Activated CD4-positive, alpha-beta T cell treated with anti-CD3 and anti-CD28 coated beads, Interleukin-2, amount 10 ng/mL, durations not matched to agents 7 days and 5 days (primary cell): Measurements from ENCODE around the gene KDM5C. TPM values are rescaled to one million over a fixed set of nuclear protein-coding genes. Genes with fewer than 3 reads are reported as not detected.

ENCODE experiments used
- CTCF ChIA-PET: fragments of 350-600 bp; sonication (Branson Sonifier 250); formaldehyde crosslinking; loops from one replicate; lab custom pipeline; 2021; ENCODE audit warnings: antibody characterized with exemption; lab: Charles Lee
- POLR2A ChIA-PET: fragments of 350-600 bp; sonication (Branson Sonifier 250); formaldehyde crosslinking; loops from one replicate; lab custom pipeline; 2021; ENCODE audit warnings: antibody characterized with exemption; lab: Charles Lee
- DNase-seq: peaks from one replicate; pipeline ENCODE4 v3.0.0-alpha.2; 2020
- H3K27ac Mint-ChIP-seq: one replicate; pipeline ENCODE4 v1.8.0; 2021; ENCODE audit warnings: mild to moderate bottlenecking, moderate library complexity, mixed read lengths
- H3K27me3 Mint-ChIP-seq: one replicate; pipeline ENCODE4 v1.8.0; 2021; ENCODE audit warnings: mixed read lengths
- H3K36me3 Mint-ChIP-seq: one replicate; pipeline ENCODE4 v1.8.0; 2021; ENCODE audit warnings: low read depth, mixed read lengths
- H3K4me1 Mint-ChIP-seq: one replicate; pipeline ENCODE4 v1.8.0; 2021; ENCODE audit warnings: mixed read lengths
- H3K4me3 Mint-ChIP-seq: one replicate; pipeline ENCODE4 v1.8.0; 2021; ENCODE audit warnings: mild to moderate bottlenecking, moderate library complexity, mixed read lengths
- H3K9me3 Mint-ChIP-seq: one replicate; pipeline ENCODE4 v1.8.0; 2021; ENCODE audit warnings: mixed read lengths
- total RNA-seq, 2 experiments: library from RNA; stranded (reverse); gene quantifications; one replicate each; pipeline ENCODE4 v1.2.3, GENCODE V29; 2021

KDM5C gene
- total RNA-seq: 10 to 100 TPM; 77.2 to 81.2 TPM

DNA sequence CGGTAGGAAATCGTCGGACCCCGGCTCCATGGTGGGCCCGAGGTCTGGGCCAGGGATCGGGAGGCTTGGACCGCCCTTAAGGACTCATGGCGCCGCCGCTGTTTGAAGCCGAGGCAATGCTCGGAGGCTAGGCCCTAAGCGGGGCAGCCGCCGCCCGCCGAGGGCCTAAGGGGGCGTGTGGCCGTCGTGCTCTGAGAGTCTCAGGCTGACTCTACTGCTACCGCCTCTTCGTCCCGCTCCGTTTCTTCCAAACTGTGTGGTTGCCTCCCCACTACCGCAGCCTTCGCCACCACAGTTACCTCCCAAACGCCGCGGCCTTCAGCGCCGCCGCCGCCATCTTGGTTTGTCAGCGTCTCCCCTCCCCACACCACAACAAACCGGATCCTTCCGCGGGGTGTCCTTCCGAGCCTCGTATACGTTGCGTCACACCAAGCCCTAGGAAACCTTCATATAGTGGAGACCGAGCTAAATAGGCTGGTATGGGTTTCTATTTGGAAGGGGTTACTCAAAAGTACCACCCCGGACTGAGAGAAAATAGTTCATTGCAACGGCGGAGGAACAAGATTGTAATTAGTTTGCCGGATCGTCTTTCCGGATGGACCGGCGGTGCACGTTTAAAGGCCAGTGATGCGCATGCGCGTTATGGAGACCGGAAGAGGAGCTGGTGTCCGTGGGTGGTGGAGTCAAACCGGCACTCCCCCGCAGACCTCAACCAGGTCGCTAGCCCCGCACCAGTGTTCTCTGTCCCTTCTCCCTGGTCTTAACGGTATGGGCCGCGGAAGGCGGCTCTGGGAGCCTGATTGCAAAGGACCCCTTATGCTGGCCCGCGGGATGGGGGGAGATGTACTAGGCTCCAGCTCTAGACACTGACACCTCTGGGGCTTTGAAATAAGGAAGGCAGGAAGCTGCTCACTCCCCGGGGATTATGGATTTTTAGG, at the start of gene KDM5C:
KDM5C (minus strand) TSS at position 348 of the 938 bp plus-strand sequence; CDS start at position 30, 318 bp downstream.
- Mint-ChIP-seq H3K4me3 (peak within 1 kb of the TSS; percentile 90), H3K9me3 (no peaks in the 10 kb centered on the region), H3K4me1 (peaks cover 44% of the 10 kb centered on the region), H3K27me3 (no peaks in the 10 kb centered on the region), H3K27ac (peak within 1 kb of the TSS; percentile 98), H3K36me3 (peaks cover 16% of the 10 kb centered on the region)
- POLR2A ChIA-PET: interaction anchor here (0.6 kb wide), 1 partner anchor 322 kb away, joined by 3 read pairs; no protein-coding TSS in a partner anchor
- CTCF ChIA-PET: interaction anchor here (0.7 to 0.9 kb wide), 2 partner anchors 8 to 10 kb away, joined by 3 read pairs; no protein-coding TSS in a partner anchor
- peak; percentile 89 for DNase-seq

DNA sequence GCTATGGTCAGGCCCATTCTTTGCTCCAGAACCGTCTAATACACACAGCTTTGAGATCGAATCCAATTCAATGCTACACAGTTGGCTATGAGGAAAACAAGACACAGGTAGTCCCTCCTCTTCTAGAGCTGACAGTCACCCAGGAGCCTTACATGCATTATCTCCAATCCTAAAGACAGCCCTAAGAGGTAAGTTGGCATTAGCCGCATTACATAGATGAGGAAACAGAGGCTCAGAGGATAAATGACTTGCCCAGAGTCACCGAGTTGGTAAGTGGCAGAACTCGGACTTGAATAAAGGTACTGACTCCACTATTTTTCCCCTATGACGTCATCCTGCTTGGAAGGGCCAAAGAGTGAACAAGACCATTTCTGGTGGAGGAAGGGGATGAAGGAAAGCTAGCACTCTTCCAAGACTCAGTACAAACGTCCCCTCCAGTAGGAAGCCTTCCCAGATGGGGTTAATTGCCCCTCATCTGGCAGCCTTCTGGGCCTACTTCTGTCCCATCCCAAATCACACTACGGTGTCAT, 47.9 kb upstream of the KDM5C start:
- no peaks in the 10 kb centered on the region for H3K36me3 Mint-ChIP-seq
- no peak for DNase-seq
- CTCF ChIA-PET: no interaction called here
- POLR2A ChIA-PET: no interaction called here
- no peaks in the 10 kb centered on the region for H3K4me1 Mint-ChIP-seq
- no peak overlapping the region for H3K4me3 Mint-ChIP-seq
- H3K27me3 Mint-ChIP-seq: no peaks in the 10 kb centered on the region
- no peak overlapping the region for H3K27ac Mint-ChIP-seq
- H3K9me3 Mint-ChIP-seq: no peaks in the 10 kb centered on the region

DNA sequence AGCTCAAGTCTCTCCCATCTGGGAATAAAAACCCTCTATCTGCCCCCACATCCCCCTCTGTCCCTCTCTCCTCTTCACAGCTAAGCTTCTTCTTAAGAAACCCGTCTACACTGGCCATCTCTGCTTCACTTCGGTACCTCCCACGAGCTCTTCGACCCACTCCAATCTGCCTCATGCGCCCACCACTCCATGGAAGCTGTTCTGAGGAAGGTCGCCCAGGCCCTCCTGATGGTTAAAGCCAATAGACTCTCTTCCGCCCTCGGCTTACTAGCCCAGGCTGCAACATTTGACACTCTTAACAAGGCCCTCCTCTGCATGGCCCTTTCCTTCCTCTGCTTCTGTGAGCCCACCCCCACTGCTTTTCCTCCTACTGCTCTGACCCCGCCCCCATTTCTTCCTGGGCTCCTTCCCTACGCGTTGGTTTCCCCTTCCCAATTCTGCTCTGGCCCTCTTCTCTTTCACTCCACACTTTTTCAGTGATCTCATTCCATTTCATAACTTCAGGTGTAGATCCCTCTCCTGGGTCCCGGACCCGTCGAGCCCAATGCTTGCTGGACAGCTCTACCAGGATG, 44.6 kb upstream of the KDM5C start:
- ChIA-PET POLR2A (no interaction called here), CTCF (interaction anchor here (0.6 kb wide), 1 partner anchor 173 kb away, joined by 3 read pairs; no protein-coding TSS in a partner anchor)
- H3K27ac Mint-ChIP-seq: no peak overlapping the region
- H3K36me3 Mint-ChIP-seq: no peaks in the 10 kb centered on the region
- H3K27me3 Mint-ChIP-seq: no peaks in the 10 kb centered on the region
- no peak for DNase-seq
- H3K4me1 Mint-ChIP-seq: no peaks in the 10 kb centered on the region
- H3K4me3 Mint-ChIP-seq: no peak overlapping the region
- H3K9me3 Mint-ChIP-seq: no peaks in the 10 kb centered on the region

DNA sequence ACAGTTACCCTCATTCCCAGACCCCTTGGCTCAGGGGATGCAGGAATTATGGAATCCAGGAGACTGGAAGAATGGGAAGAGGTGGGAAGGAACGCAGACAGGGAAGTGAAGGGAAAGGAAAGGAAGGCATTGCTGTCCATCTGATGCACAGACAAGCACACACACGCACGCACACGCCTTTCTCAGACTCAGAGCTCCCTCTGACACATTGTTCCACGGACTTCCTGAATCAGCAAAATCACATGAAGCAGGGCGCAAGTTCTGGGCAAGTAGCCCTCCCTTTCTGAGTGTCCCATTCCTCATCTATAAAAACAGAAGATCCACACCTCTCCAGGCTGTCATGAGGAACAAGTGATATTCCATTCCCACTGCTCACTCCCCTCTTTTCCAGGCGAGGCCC, 43.2 kb upstream of the KDM5C start:
- Mint-ChIP-seq H3K27me3 (no peaks in the 10 kb centered on the region), H3K9me3 (no peaks in the 10 kb centered on the region), H3K4me1 (peaks cover 12% of the 10 kb centered on the region), H3K27ac (no peak overlapping the region), H3K4me3 (no peak overlapping the region), H3K36me3 (no peaks in the 10 kb centered on the region)
- no peak for DNase-seq
- ChIA-PET POLR2A (no interaction called here), CTCF (interaction anchor here (1.6 kb wide), 1 partner anchor 19 kb away, joined by 5 read pairs; no protein-coding TSS in a partner anchor)

DNA sequence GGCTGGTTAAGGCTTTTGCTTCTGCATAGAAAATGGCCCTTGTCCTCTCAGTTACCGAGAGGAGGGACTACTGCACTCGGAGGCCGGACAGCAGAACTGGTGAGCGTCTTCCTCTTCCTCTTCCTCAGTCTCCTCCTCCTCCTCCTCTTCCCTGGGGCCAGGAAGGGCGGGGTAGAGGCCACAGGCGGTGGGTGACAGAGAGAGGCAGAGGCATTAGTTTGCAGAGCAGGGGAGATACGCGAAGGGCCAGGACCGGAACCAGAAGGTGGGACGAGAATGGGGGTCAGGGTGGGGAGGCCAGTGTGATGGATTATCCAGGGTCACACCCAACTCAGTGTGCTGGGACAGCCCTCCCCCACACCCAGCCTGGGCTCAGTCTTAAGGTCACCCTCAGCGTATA, 41.9 kb upstream of the KDM5C start:
- Mint-ChIP-seq H3K9me3 (no peaks in the 10 kb centered on the region), H3K36me3 (no peaks in the 10 kb centered on the region), H3K27me3 (no peaks in the 10 kb centered on the region), H3K4me3 (no peak overlapping the region), H3K4me1 (peaks cover 25% of the 10 kb centered on the region), H3K27ac (no peak overlapping the region)
- CTCF ChIA-PET: interaction anchor here (1.6 kb wide), 1 partner anchor 21 kb away, joined by 5 read pairs; no protein-coding TSS in a partner anchor
- no peak for DNase-seq
- POLR2A ChIA-PET: no interaction called here

DNA sequence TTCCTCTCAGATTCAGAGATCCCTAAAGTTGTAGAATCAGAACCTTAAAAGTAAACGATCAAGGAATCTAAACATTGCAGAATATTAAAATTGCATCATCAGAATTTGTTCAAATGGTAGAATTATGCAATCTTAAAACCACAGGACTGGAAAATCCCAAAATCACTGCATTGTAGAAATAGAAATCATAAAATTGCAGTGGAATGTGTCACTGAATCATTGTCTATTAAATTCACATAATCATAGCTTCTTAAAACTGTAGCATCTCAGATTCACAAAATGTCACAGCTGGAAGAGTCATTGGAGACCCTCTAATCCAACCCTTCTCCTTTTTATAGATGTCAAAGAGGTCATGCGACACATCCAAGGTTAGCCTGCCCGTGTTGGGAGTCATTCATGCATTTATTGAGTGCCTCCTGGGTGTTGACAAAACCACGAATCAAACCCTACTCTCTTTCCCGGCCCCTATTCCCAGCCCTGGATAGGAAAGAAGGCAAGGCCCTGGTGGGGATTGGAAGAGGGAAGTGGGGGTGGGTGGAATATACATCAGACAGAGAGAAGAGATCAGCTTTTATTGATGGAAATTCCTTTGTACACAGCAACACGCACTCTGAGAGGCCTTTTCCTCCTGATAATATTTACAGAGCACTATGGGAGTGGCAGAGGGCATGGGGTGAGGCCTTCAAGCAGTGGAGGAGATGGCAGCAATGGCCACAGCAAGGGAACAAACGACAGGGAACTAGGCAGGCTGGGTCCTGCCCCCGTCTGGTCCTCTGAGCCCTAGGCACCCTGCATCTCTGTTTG, 41.0 kb upstream of the KDM5C start:
- H3K9me3 Mint-ChIP-seq: no peaks in the 10 kb centered on the region
- no peak overlapping the region for H3K27ac Mint-ChIP-seq
- ChIA-PET POLR2A (no interaction called here), CTCF (no interaction called here)
- H3K4me3 Mint-ChIP-seq: no peak overlapping the region
- DNase-seq: no peak
- peaks cover 3% of the 10 kb centered on the region for H3K27me3 Mint-ChIP-seq
- no peaks in the 10 kb centered on the region for H3K36me3 Mint-ChIP-seq
- peaks cover 32% of the 10 kb centered on the region for H3K4me1 Mint-ChIP-seq

DNA sequence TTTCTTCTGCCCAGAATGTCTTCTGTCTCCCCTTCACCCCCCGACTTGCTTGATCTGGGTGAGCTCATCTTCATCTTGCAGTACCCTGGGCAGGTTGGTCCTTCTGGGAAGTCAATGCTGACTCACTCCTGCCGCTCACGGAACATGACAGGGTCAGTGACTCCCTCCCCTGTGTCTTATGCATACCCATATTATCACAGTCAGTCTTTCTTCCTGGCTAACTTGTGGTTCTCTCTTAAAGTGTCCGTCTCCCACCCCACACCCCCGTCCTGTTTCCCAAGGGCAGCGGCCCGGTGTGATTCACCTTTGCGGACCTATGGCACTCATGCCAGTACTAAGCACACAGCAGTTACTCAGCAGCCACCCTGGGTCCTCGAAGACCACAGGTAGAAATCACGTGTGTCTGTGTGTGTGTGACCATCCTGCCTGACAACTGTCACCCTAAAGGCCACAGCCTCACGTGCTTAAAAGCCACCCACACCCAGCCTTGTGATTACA, 38.6 kb upstream of the KDM5C start:
- Mint-ChIP-seq H3K27me3 (peaks cover 10% of the 10 kb centered on the region), H3K9me3 (no peaks in the 10 kb centered on the region), H3K27ac (no peak overlapping the region), H3K36me3 (no peaks in the 10 kb centered on the region), H3K4me3 (no peak overlapping the region), H3K4me1 (peaks cover 36% of the 10 kb centered on the region)
- ChIA-PET POLR2A (no interaction called here), CTCF (interaction anchor here (1.1 kb wide), 1 partner anchor 11 kb away, joined by 4 read pairs; no protein-coding TSS in a partner anchor)
- peak; percentile 15 for DNase-seq

DNA sequence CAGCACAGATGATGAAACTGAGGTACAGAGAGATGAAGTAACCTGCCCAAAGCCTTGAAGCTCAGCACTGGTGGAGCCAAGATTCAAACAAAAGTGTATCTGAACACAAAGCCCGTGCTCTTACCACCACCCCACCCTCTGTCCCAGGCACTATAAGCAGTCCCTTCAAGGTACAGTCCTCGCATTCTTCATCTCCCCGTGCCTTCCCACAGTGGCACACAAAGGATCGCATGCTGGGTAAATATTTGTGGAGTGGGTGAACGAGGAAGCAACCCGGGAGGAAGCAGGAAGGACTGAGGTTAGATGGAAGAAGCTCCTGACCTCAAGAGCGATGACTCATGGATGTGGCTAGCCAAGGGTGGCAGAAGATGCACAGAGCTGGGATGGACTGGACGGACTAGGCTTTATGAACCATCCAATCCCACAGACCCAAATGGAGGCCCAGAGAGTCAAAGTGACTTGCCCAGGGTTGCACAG, 37.9 kb upstream of the KDM5C start:
- peak overlapping the region; percentile 33 for H3K27ac Mint-ChIP-seq
- POLR2A ChIA-PET: no interaction called here
- CTCF ChIA-PET: interaction anchor here (1.1 kb wide), 1 partner anchor 10 kb away, joined by 4 read pairs; no protein-coding TSS in a partner anchor
- peak; percentile 19 for DNase-seq
- no peak overlapping the region for H3K4me3 Mint-ChIP-seq
- no peaks in the 10 kb centered on the region for H3K9me3 Mint-ChIP-seq
- H3K36me3 Mint-ChIP-seq: no peaks in the 10 kb centered on the region
- H3K4me1 Mint-ChIP-seq: peaks cover 36% of the 10 kb centered on the region
- peaks cover 10% of the 10 kb centered on the region for H3K27me3 Mint-ChIP-seq

DNA sequence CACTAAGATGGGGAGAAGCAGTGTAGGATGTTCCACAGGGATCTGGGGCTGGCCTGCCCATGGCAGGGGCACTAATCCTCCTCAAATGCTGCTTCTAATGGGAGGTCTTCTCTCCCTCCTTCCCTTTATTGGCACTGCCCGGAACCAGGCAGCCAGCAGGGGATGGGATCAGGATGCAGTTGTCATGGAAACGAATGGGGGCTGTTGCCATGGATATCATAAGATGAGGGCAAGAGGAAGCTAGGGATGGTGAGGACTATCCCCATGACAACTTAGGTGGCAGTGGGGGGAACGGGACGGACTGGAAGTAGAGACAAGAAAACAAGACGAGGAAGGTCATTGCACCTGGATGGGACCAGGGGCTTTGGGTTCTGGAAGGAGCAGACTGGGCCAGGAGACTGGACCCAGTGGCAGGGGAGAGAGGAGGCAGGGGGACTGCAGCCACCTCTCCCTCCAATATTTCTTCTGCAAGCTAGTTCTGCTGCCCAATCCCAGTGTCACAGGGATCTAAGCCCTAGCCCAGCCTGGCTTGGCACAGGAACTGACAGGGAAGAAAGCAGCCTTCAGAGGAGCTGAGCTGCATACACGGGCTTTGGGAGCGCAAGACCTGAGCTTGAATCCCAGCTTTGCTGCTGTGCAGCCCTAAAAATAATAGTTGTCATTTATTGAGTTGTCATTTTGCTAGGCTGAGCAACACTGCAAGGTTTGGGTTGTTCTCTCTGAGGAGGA, 37.3 kb upstream of the KDM5C start:
- H3K36me3 Mint-ChIP-seq: no peaks in the 10 kb centered on the region
- ChIA-PET CTCF (interaction anchor here (1.1 kb wide), 1 partner anchor 10 kb away, joined by 4 read pairs; no protein-coding TSS in a partner anchor), POLR2A (no interaction called here)
- H3K27me3 Mint-ChIP-seq: peaks cover 10% of the 10 kb centered on the region
- H3K27ac Mint-ChIP-seq: no peak overlapping the region
- DNase-seq: no peak
- peaks cover 36% of the 10 kb centered on the region for H3K4me1 Mint-ChIP-seq
- no peak overlapping the region for H3K4me3 Mint-ChIP-seq
- no peaks in the 10 kb centered on the region for H3K9me3 Mint-ChIP-seq

DNA sequence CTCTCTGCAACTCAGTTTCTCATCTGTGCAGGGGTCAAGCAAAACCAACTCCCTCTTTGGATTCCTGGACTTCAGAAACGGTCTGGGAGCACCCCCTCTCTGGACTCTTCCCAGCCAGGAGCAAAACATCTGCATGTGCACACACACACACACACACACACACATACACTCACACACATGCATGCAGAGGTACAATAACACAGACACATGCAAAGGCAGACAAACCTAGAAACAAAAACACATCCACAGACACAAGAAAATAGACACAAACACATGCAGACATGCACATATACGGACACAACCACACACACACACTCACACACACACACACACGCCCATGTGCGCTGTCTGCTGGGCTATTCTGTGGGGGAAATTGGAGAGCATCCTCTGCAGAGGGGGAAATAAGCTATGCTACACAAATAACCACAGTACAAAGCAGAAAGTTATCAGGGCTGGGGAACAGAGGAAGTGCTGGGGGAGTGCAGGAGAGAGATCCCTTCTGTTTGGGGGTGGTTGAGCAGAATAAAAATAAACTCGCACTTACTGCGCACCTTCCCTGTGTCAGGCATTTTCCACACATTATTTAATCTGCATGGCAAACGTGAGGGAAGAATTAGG, 36.5 kb upstream of the KDM5C start:
- Mint-ChIP-seq H3K4me1 (peaks cover 36% of the 10 kb centered on the region), H3K4me3 (no peak overlapping the region), H3K36me3 (no peaks in the 10 kb centered on the region), H3K9me3 (no peaks in the 10 kb centered on the region), H3K27ac (no peak overlapping the region), H3K27me3 (peaks cover 10% of the 10 kb centered on the region)
- CTCF ChIA-PET: no interaction called here
- DNase-seq: peak; percentile 16
- POLR2A ChIA-PET: no interaction called here

DNA sequence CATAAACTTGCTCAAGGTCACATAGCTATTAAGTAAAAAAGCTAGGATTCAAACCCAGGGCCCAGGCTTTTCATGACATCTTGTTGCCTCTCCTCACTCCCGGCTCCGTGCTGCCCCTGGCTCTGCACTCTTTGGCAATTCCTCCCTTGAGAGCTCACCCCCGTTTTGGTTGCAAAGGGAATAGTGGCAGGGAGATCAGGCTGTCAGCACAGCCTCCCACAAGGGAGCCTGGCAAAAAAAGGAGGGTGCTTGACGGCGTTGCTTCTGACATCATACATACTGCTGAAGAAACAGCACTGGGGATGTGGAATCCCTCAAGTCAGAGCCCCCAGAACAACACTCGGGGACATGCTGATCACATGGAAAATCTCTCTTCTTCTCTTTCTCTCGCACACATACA, 35.8 kb upstream of the KDM5C start:
- no peak for DNase-seq
- H3K27me3 Mint-ChIP-seq: peaks cover 10% of the 10 kb centered on the region
- peaks cover 36% of the 10 kb centered on the region for H3K4me1 Mint-ChIP-seq
- ChIA-PET CTCF (no interaction called here), POLR2A (no interaction called here)
- H3K4me3 Mint-ChIP-seq: no peak overlapping the region
- H3K27ac Mint-ChIP-seq: no peak overlapping the region
- H3K36me3 Mint-ChIP-seq: no peaks in the 10 kb centered on the region
- no peaks in the 10 kb centered on the region for H3K9me3 Mint-ChIP-seq
